ENCODE data around the gene UNC45A. TPM values are rescaled to one million over a fixed set of nuclear protein-coding genes. Genes with fewer than 3 reads are reported as not detected.
"Not testable (repeated sequence)": the region's sequence is repeated elsewhere in the genome, so short reads cannot be mapped to it uniquely, and the experiment has no call there.

Gene UNC45A
- polyA plus RNA-seq, 1 donor (not counting 4 experiments of a cell fraction or from before 2014, with no cell fraction given), result 63.1 TPM

GRCh38 chr15:90921887-90922286 is 13.2 kb upstream of the UNC45A start:
- Histone ChIP-seq H3K9me3 (ENCODE audit: control insufficient read depth, low read depth, low read length) (no peaks in the 10 kb centered on the region), H3K27me3 (ENCODE audit: control insufficient read depth, extremely low read depth, insufficient read depth, low read length) (no peaks in the 10 kb centered on the region), H3K4me1 (ENCODE audit: control insufficient read depth, extremely low read depth, insufficient read depth, low read length) (no peaks in the 10 kb centered on the region), H3K36me3 (ENCODE audit: control insufficient read depth in 2 of 2, extremely low read depth in 1 of 2, insufficient read depth in 2 of 2, low read length in 2 of 2) (peaks cover 11% of the 10 kb centered on the region in 2 experiments), H4K20me1 (ENCODE audit: control insufficient read depth, extremely low read depth, insufficient read depth, low read length) (no peaks in the 10 kb centered on the region), H3K4me3 (ENCODE audit: control insufficient read depth in 2 of 3, extremely low read depth in 1 of 3, insufficient read depth in 2 of 3, low read depth in 1 of 3, low read length in 3 of 3) (no peak overlapping the region), H3K4me2 (ENCODE audit: control insufficient read depth, extremely low read depth, insufficient read depth, low read depth, low read length) (no peak overlapping the region), H3K79me2 (ENCODE audit: control insufficient read depth, insufficient read depth, low read length) (no peaks in the 10 kb centered on the region), H2AFZ (ENCODE audit: control insufficient read depth, low read length) (no peak overlapping the region), H3K9me1 (ENCODE audit: control insufficient read depth, extremely low read depth, insufficient read depth, low read length) (no peaks in the 10 kb centered on the region), H3K9ac (ENCODE audit: control insufficient read depth, extremely low read depth, insufficient read depth, low read length) (no peak overlapping the region), H3K27ac (ENCODE audit: control insufficient read depth, insufficient read depth, low read length) (no peak overlapping the region)
- TF ChIP-seq CTCF (optimal IDR thresholded peaks at IDR 0.05 in 1 of 3, IDR thresholded peaks at IDR 0.05 in 1 of 3, conservative IDR thresholded peaks at IDR 0.05 in 1 of 3; ENCODE audit: extremely low read depth in 1 of 3, insufficient read depth in 2 of 3, low read length in 3 of 3) (no peak), EZH2 (IDR thresholded peaks at IDR 0.05; ENCODE audit: low read length) (no peak)
- DNase-seq (ENCODE audit: low read depth, low spot score) (no peak), FAIRE-seq (no peak)
- dilution Hi-C loops (cut with MboI; ENCODE audit: extremely low pct_ligation_motif_present, low sequenced_read_pairs), result no loop called here

GRCh38 chr15:90922712-90923322 is 12.3 kb upstream of the UNC45A start:
- H4K20me1 ChIP-seq (ENCODE audit: control insufficient read depth, extremely low read depth, insufficient read depth, low read length); DNase-seq (ENCODE audit: low read depth, low spot score); H3K4me3 ChIP-seq (ENCODE audit: control insufficient read depth in 2 of 3, extremely low read depth in 1 of 3, insufficient read depth in 2 of 3, low read depth in 1 of 3, low read length in 3 of 3); H3K27me3 ChIP-seq (ENCODE audit: control insufficient read depth, extremely low read depth, insufficient read depth, low read length); H3K9me1 ChIP-seq (ENCODE audit: control insufficient read depth, extremely low read depth, insufficient read depth, low read length); dilution Hi-C loops (cut with MboI; ENCODE audit: extremely low pct_ligation_motif_present, low sequenced_read_pairs); H3K9me3 ChIP-seq (ENCODE audit: control insufficient read depth, low read depth, low read length); H3K4me2 ChIP-seq (ENCODE audit: control insufficient read depth, extremely low read depth, insufficient read depth, low read depth, low read length); H3K4me1 ChIP-seq (ENCODE audit: control insufficient read depth, extremely low read depth, insufficient read depth, low read length); H3K9ac ChIP-seq (ENCODE audit: control insufficient read depth, extremely low read depth, insufficient read depth, low read length); H2AFZ ChIP-seq (ENCODE audit: control insufficient read depth, low read length); H3K27ac ChIP-seq (ENCODE audit: control insufficient read depth, insufficient read depth, low read length); FAIRE-seq; H3K79me2 ChIP-seq (ENCODE audit: control insufficient read depth, insufficient read depth, low read length): not testable (repeated sequence)
- peaks cover 6 to 11% of the 10 kb centered on the region in 2 experiments for H3K36me3 ChIP-seq (ENCODE audit: control insufficient read depth in 2 of 2, extremely low read depth in 1 of 2, insufficient read depth in 2 of 2, low read length in 2 of 2)

GRCh38 chr15:90924375-90924774 is 10.7 kb upstream of the UNC45A start:
- H4K20me1 ChIP-seq (ENCODE audit: control insufficient read depth, extremely low read depth, insufficient read depth, low read length), result no peaks in the 10 kb centered on the region
- no peak for FAIRE-seq
- no peaks in the 10 kb centered on the region for H3K27me3 ChIP-seq (ENCODE audit: control insufficient read depth, extremely low read depth, insufficient read depth, low read length)
- no peak overlapping the region for H3K4me3 ChIP-seq (ENCODE audit: control insufficient read depth in 2 of 3, extremely low read depth in 1 of 3, insufficient read depth in 2 of 3, low read depth in 1 of 3, low read length in 3 of 3)
- no peaks in the 10 kb centered on the region for H3K79me2 ChIP-seq (ENCODE audit: control insufficient read depth, insufficient read depth, low read length)
- H3K36me3 ChIP-seq (ENCODE audit: control insufficient read depth in 2 of 2, extremely low read depth in 1 of 2, insufficient read depth in 2 of 2, low read length in 2 of 2), result peaks cover 2 to 6% of the 10 kb centered on the region in 2 experiments
- no peaks in the 10 kb centered on the region for H3K9me1 ChIP-seq (ENCODE audit: control insufficient read depth, extremely low read depth, insufficient read depth, low read length)
- no peak overlapping the region for H2AFZ ChIP-seq (ENCODE audit: control insufficient read depth, low read length)
- H3K4me2 ChIP-seq (ENCODE audit: control insufficient read depth, extremely low read depth, insufficient read depth, low read depth, low read length), result no peak overlapping the region
- TF ChIP-seq CTCF (optimal IDR thresholded peaks at IDR 0.05 in 1 of 3, IDR thresholded peaks at IDR 0.05 in 1 of 3, conservative IDR thresholded peaks at IDR 0.05 in 1 of 3; ENCODE audit: extremely low read depth in 1 of 3, insufficient read depth in 2 of 3, low read length in 3 of 3) (no peak), EZH2 (IDR thresholded peaks at IDR 0.05; ENCODE audit: low read length) (no peak)
- no peak overlapping the region for H3K9ac ChIP-seq (ENCODE audit: control insufficient read depth, extremely low read depth, insufficient read depth, low read length)
- H3K9me3 ChIP-seq (ENCODE audit: control insufficient read depth, low read depth, low read length), result no peaks in the 10 kb centered on the region
- peaks cover 4% of the 10 kb centered on the region for H3K4me1 ChIP-seq (ENCODE audit: control insufficient read depth, extremely low read depth, insufficient read depth, low read length)
- H3K27ac ChIP-seq (ENCODE audit: control insufficient read depth, insufficient read depth, low read length), result no peak overlapping the region
- no peak for DNase-seq (ENCODE audit: low read depth, low spot score)
- dilution Hi-C loops (cut with MboI; ENCODE audit: extremely low pct_ligation_motif_present, low sequenced_read_pairs), result no loop called here

GRCh38 chr15:90926766-90927165 is 8.3 kb upstream of the UNC45A start:
- H3K27me3 ChIP-seq (ENCODE audit: control insufficient read depth, extremely low read depth, insufficient read depth, low read length); H3K27ac ChIP-seq (ENCODE audit: control insufficient read depth, insufficient read depth, low read length); H3K79me2 ChIP-seq (ENCODE audit: control insufficient read depth, insufficient read depth, low read length); H3K4me3 ChIP-seq (ENCODE audit: control insufficient read depth in 2 of 3, extremely low read depth in 1 of 3, insufficient read depth in 2 of 3, low read depth in 1 of 3, low read length in 3 of 3); H3K4me2 ChIP-seq (ENCODE audit: control insufficient read depth, extremely low read depth, insufficient read depth, low read depth, low read length); H3K9ac ChIP-seq (ENCODE audit: control insufficient read depth, extremely low read depth, insufficient read depth, low read length); H3K9me3 ChIP-seq (ENCODE audit: control insufficient read depth, low read depth, low read length); DNase-seq (ENCODE audit: low read depth, low spot score); dilution Hi-C loops (cut with MboI; ENCODE audit: extremely low pct_ligation_motif_present, low sequenced_read_pairs); H2AFZ ChIP-seq (ENCODE audit: control insufficient read depth, low read length); H4K20me1 ChIP-seq (ENCODE audit: control insufficient read depth, extremely low read depth, insufficient read depth, low read length); H3K9me1 ChIP-seq (ENCODE audit: control insufficient read depth, extremely low read depth, insufficient read depth, low read length); FAIRE-seq; H3K36me3 ChIP-seq (ENCODE audit: control insufficient read depth in 2 of 2, extremely low read depth in 1 of 2, insufficient read depth in 2 of 2, low read length in 2 of 2): not testable (repeated sequence)
- peaks cover 17% of the 10 kb centered on the region for H3K4me1 ChIP-seq (ENCODE audit: control insufficient read depth, extremely low read depth, insufficient read depth, low read length)

Data from keratinocyte (primary cell).